Liver (tissue), 9 donors: ENCODE data around the gene CDKL4. TPM values are rescaled to one million over a fixed set of nuclear protein-coding genes. Genes with fewer than 3 reads are reported as not detected.

Source experiments
- DNase-seq: peaks from one replicate; pipeline ENCODE4 v3.0.0-alpha.2; 2017; ENCODE audit warnings: low spot score
- H3K27ac ChIP-seq, 2 donors: one replicate each; pipeline ENCODE4 v1.7.0; 2013; ENCODE audit warnings: inconsistent platforms in 2 of 2, low read length in 2 of 2, control low read depth in 1 of 2, low read depth in 1 of 2, mild to moderate bottlenecking in 1 of 2
- H3K27me3 ChIP-seq, 4 donors: one replicate each; pipeline versions ENCODE4 v1.6.1 to v1.7.0; 2013; ENCODE audit warnings: low read length in 3 of 4, inconsistent platforms in 1 of 4, mild to moderate bottlenecking in 1 of 4, moderate library complexity in 1 of 4; ENCODE audit not compliant: control insufficient read depth in 4 of 4, insufficient read depth in 4 of 4
- H3K36me3 ChIP-seq, 4 donors: one replicate each; pipeline versions ENCODE4 v1.6.1 to v1.7.0; 2013; ENCODE audit warnings: low read length in 3 of 4, mild to moderate bottlenecking in 3 of 4, low read depth in 1 of 4, moderate library complexity in 1 of 4; ENCODE audit not compliant: control insufficient read depth in 4 of 4, insufficient read depth in 3 of 4
- H3K4me1 ChIP-seq, 4 donors: one replicate each; pipeline versions ENCODE4 v1.6.1 to v1.7.0; 2013; ENCODE audit warnings: low read length in 3 of 4, mild to moderate bottlenecking in 3 of 4, moderate library complexity in 1 of 4; ENCODE audit not compliant: control insufficient read depth in 4 of 4, insufficient read depth in 4 of 4
- H3K4me3 ChIP-seq, 3 donors: one replicate each; pipeline versions ENCODE4 v1.6.1 to v1.7.0; 2013; ENCODE audit warnings: low read length in 3 of 3, control low read depth in 1 of 3, low read depth in 1 of 3, mild to moderate bottlenecking in 1 of 3
- H3K9ac ChIP-seq, 2 donors: one replicate each; pipeline ENCODE4 v1.7.0; 2013; ENCODE audit warnings: low read length in 2 of 2, mild to moderate bottlenecking in 2 of 2, moderate library complexity in 2 of 2, control low read depth in 1 of 2, low read depth in 1 of 2
- H3K9me3 ChIP-seq, 4 donors: one replicate each; pipeline versions ENCODE4 v1.6.1 to v1.7.0; 2013; ENCODE audit warnings: low read length in 3 of 4; ENCODE audit not compliant: control insufficient read depth in 4 of 4
- EGR1 ChIP-seq, 2 donors: IDR thresholded peaks; 2 replicates each; pipeline ENCODE4 v1.6.1; 2016 to 2018; ENCODE audit warnings: antibody characterized with exemption in 2 of 2, low read depth in 2 of 2
- FOXA1 ChIP-seq: IDR thresholded peaks from 2 replicates; pipeline ENCODE4 v1.6.1; 2016; ENCODE audit warnings: antibody characterized with exemption
- FOXA2 ChIP-seq: IDR thresholded peaks from 2 replicates; pipeline ENCODE4 v1.6.1; 2016; ENCODE audit warnings: antibody characterized with exemption
- GABPA ChIP-seq, 2 donors: IDR thresholded peaks in 1 of 2; conservative IDR thresholded peaks in 1 of 2; 2 replicates each; pipeline ENCODE4 v1.6.1; 2016; ENCODE audit warnings: antibody characterized with exemption in 2 of 2, mild to moderate bottlenecking in 1 of 2, moderate library complexity in 1 of 2
- HNF4A ChIP-seq, 2 donors: conservative IDR thresholded peaks; 2 replicates each; pipeline ENCODE4 v1.6.1; 2016; ENCODE audit warnings: antibody characterized with exemption in 2 of 2, mild to moderate bottlenecking in 2 of 2
- HNF4G ChIP-seq: IDR thresholded peaks from 2 replicates; pipeline ENCODE4 v1.6.1; 2016; ENCODE audit warnings: antibody characterized with exemption
- JUND ChIP-seq, 2 donors: IDR thresholded peaks; 2 replicates each; pipeline ENCODE4 v1.6.1; 2016; ENCODE audit warnings: antibody characterized with exemption in 2 of 2
- NR2F2 ChIP-seq: IDR thresholded peaks from 2 replicates; pipeline ENCODE4 v1.6.1; 2016; ENCODE audit warnings: antibody characterized with exemption
- RAD21 ChIP-seq, 2 donors: IDR thresholded peaks; 2 replicates each; pipeline ENCODE4 v1.6.1; 2016; ENCODE audit warnings: antibody characterized with exemption in 2 of 2, mild to moderate bottlenecking in 2 of 2
- RXRA ChIP-seq, 2 donors: IDR thresholded peaks; 2 replicates each; pipeline ENCODE4 v1.6.1; 2017 to 2018; ENCODE audit warnings: antibody characterized with exemption in 2 of 2, mild to moderate bottlenecking in 1 of 2
- SP1 ChIP-seq: IDR thresholded peaks from 2 replicates; pipeline ENCODE4 v1.6.1; 2018; ENCODE audit warnings: antibody characterized with exemption, mild to moderate bottlenecking
- TAF1 ChIP-seq: conservative IDR thresholded peaks from 2 replicates; pipeline ENCODE4 v1.6.1; 2016; ENCODE audit warnings: antibody characterized with exemption, mild to moderate bottlenecking
- YY1 ChIP-seq: IDR thresholded peaks from 2 replicates; pipeline ENCODE4 v1.6.1; 2016; ENCODE audit warnings: antibody characterized with exemption, mild to moderate bottlenecking
- WGBS: extraction: QIAGEN DNeasy Blood & Tissue Kit; methylation state at CpG from one replicate; pipeline ENCODE4 v1.1.7; 2013; 5-methylcytosine and 5-hydroxymethylcytosine counted together
- polyA plus RNA-seq, 2 donors: library from polyadenylated mRNA; stranded (reverse) in 1 of 2; unstranded in 1 of 2; fragments of 200-250 nt in 1 of 2; fragments of >200 nt in 1 of 2; fragmentation: Nextera tagmentation in 1 of 2; extraction: Ambion mirVana in 1 of 2; gene quantifications; one replicate each; pipeline versions ENCODE4 v1.2.1 to v1.2.3, GENCODE V29; 2013 to 2015
- total RNA-seq, 2 donors: library from RNA; depleted of rRNA; stranded (reverse); fragments of >200 nt; gene quantifications; one replicate each; pipeline ENCODE4 v1.2.3, GENCODE V29; 2014
- TF ChIP-seq, protein P1 (sequence below): IDR thresholded peaks from 2 replicates; pipeline ENCODE4 v1.6.1; 2016; ENCODE audit warnings: antibody characterized with exemption
- TF ChIP-seq, protein P2 (sequence below): IDR thresholded peaks from 2 replicates; pipeline ENCODE4 v1.6.1; 2016; ENCODE audit warnings: antibody characterized with exemption, mild to moderate bottlenecking
- TF ChIP-seq, protein P3 (sequence below): IDR thresholded peaks from 2 replicates; pipeline ENCODE4 v1.6.1; 2016; ENCODE audit warnings: antibody characterized with exemption
- TF ChIP-seq, protein P4 (sequence below): IDR thresholded peaks from 2 replicates; pipeline ENCODE4 v1.6.1; 2016; ENCODE audit warnings: antibody characterized with exemption
- TF ChIP-seq, protein P5 (sequence below): fragments of 150-350 bp; IDR thresholded peaks from 2 replicates; pipeline ENCODE4 v1.5.1; 2017; ENCODE audit warnings: improper control_type of control experiment, low read depth, low read length; ENCODE audit not compliant: missing input control
- donor health status: healthy.
- donor health status: healthy.
- donor health status: healthy.
- donor health status: healthy.
- donor health status: healthy.

The CDKL4 gene
- total and polyA plus RNA-seq, 4 donors: 0.25 to 1.1 TPM; not detected in 2

DNA sequence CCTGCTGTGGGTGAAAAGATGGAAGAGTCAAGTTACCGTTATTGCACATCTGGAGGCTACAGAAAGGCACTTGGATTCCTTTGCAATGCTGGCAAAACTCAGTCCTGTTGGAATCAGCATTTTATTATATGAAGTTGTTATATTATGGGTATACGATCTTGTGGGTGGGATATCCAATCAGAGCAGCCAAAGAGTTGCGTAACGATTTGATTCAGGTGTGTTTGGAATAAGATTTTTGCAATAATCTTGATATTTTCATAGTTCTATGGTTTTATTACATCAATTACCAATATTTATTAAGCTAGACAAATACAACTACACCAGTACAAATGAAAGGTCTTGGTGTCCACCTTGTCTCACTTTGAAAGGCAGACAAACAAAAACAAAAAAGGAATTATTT lies 65.0 kb downstream of the CDKL4 start:
- Histone ChIP-seq H3K36me3 (no peaks in the 10 kb centered on the region), H3K4me1 (no peaks in the 10 kb centered on the region), H3K9ac (no peak overlapping the region), H3K4me3 (no peak overlapping the region), H3K27me3 (no peaks in the 10 kb centered on the region), H3K27ac (no peak overlapping the region), H3K9me3 (no peaks in the 10 kb centered on the region)
- WGBS: 91% methylated on average over 4 of the region's 4 CpGs
- no peak for DNase-seq
- TF ChIP-seq, protein P1, sequence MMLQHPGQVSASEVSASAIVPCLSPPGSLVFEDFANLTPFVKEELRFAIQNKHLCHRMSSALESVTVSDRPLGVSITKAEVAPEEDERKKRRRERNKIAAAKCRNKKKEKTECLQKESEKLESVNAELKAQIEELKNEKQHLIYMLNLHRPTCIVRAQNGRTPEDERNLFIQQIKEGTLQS: no peak
- TF ChIP-seq RAD21 (IDR thresholded peaks at IDR 0.05): no peak
- no peak for TF ChIP-seq RXRA (IDR thresholded peaks at IDR 0.05)
- TF ChIP-seq GABPA (IDR thresholded peaks at IDR 0.05 in 1 of 2, conservative IDR thresholded peaks at IDR 0.05 in 1 of 2): no peak
- TF ChIP-seq, protein P2, sequence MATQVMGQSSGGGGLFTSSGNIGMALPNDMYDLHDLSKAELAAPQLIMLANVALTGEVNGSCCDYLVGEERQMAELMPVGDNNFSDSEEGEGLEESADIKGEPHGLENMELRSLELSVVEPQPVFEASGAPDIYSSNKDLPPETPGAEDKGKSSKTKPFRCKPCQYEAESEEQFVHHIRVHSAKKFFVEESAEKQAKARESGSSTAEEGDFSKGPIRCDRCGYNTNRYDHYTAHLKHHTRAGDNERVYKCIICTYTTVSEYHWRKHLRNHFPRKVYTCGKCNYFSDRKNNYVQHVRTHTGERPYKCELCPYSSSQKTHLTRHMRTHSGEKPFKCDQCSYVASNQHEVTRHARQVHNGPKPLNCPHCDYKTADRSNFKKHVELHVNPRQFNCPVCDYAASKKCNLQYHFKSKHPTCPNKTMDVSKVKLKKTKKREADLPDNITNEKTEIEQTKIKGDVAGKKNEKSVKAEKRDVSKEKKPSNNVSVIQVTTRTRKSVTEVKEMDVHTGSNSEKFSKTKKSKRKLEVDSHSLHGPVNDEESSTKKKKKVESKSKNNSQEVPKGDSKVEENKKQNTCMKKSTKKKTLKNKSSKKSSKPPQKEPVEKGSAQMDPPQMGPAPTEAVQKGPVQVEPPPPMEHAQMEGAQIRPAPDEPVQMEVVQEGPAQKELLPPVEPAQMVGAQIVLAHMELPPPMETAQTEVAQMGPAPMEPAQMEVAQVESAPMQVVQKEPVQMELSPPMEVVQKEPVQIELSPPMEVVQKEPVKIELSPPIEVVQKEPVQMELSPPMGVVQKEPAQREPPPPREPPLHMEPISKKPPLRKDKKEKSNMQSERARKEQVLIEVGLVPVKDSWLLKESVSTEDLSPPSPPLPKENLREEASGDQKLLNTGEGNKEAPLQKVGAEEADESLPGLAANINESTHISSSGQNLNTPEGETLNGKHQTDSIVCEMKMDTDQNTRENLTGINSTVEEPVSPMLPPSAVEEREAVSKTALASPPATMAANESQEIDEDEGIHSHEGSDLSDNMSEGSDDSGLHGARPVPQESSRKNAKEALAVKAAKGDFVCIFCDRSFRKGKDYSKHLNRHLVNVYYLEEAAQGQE: no peak
- TF ChIP-seq JUND (IDR thresholded peaks at IDR 0.05): no peak
- no peak for TF ChIP-seq EGR1 (IDR thresholded peaks at IDR 0.05; ENCODE audit: low read depth in 2 of 2)

DNA sequence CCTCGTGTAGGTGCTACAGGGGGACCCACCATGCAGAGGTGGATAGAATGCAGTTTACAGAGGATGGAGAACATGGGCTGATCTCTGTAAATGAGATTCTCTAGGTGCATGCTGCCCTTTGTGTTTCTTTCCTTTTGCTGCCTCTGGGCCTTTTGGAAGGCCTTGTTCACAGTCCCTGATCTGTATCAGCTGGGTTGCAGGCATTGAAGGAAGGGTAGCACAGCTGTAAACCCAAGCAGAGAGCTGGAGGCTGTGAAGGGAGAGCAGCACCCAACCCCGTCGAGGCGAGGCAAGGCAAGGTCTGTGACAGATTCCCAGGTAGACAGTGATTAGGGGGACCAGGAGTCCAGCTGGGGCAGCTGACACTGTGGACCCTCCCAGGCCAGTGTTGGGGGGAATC lies 66.8 kb downstream of the CDKL4 start:
- Histone ChIP-seq H3K9ac (no peak overlapping the region), H3K36me3 (no peaks in the 10 kb centered on the region), H3K4me1 (no peaks in the 10 kb centered on the region), H3K27me3 (no peaks in the 10 kb centered on the region), H3K27ac (no peak overlapping the region), H3K9me3 (no peaks in the 10 kb centered on the region), H3K4me3 (no peak overlapping the region)
- TF ChIP-seq HNF4G (no peak), FOXA2 (no peak), RAD21 (IDR thresholded peaks at IDR 0.05) (no peak), NR2F2 (no peak), EGR1 (IDR thresholded peaks at IDR 0.05; ENCODE audit: low read depth in 2 of 2) (no peak), HNF4A (conservative IDR thresholded peaks at IDR 0.05) (no peak), RXRA (IDR thresholded peaks at IDR 0.05) (no peak), TAF1 (no peak), YY1 (no peak), GABPA (IDR thresholded peaks at IDR 0.05 in 1 of 2, conservative IDR thresholded peaks at IDR 0.05 in 1 of 2) (no peak), SP1 (no peak), JUND (IDR thresholded peaks at IDR 0.05) (no peak), FOXA1 (no peak)
- TF ChIP-seq, protein P3, sequence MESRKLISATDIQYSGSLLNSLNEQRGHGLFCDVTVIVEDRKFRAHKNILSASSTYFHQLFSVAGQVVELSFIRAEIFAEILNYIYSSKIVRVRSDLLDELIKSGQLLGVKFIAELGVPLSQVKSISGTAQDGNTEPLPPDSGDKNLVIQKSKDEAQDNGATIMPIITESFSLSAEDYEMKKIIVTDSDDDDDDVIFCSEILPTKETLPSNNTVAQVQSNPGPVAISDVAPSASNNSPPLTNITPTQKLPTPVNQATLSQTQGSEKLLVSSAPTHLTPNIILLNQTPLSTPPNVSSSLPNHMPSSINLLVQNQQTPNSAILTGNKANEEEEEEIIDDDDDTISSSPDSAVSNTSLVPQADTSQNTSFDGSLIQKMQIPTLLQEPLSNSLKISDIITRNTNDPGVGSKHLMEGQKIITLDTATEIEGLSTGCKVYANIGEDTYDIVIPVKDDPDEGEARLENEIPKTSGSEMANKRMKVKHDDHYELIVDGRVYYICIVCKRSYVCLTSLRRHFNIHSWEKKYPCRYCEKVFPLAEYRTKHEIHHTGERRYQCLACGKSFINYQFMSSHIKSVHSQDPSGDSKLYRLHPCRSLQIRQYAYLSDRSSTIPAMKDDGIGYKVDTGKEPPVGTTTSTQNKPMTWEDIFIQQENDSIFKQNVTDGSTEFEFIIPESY: no peak
- TF ChIP-seq, protein P2: no peak
- TF ChIP-seq, protein P1: no peak
- TF ChIP-seq, protein P4, sequence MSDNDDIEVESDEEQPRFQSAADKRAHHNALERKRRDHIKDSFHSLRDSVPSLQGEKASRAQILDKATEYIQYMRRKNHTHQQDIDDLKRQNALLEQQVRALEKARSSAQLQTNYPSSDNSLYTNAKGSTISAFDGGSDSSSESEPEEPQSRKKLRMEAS: no peak
- TF ChIP-seq, protein P5, sequence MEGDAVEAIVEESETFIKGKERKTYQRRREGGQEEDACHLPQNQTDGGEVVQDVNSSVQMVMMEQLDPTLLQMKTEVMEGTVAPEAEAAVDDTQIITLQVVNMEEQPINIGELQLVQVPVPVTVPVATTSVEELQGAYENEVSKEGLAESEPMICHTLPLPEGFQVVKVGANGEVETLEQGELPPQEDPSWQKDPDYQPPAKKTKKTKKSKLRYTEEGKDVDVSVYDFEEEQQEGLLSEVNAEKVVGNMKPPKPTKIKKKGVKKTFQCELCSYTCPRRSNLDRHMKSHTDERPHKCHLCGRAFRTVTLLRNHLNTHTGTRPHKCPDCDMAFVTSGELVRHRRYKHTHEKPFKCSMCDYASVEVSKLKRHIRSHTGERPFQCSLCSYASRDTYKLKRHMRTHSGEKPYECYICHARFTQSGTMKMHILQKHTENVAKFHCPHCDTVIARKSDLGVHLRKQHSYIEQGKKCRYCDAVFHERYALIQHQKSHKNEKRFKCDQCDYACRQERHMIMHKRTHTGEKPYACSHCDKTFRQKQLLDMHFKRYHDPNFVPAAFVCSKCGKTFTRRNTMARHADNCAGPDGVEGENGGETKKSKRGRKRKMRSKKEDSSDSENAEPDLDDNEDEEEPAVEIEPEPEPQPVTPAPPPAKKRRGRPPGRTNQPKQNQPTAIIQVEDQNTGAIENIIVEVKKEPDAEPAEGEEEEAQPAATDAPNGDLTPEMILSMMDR: no peak
- no peak for DNase-seq
- whole genome bisulfite sequencing: 70% methylated on average over 4 of the region's 4 CpGs
